ENCODE measurements around the gene MACO1. TPM values are rescaled to one million over a fixed set of nuclear protein-coding genes. Genes with fewer than 3 reads are reported as not detected.

The MACO1 gene
- total and polyA plus RNA-seq, 9 of the 15 experiments (the other 6 are each of a cell fraction or from before 2014, with no cell fraction given): 4.6 to 28.4 (median 21.7) TPM

DNA sequence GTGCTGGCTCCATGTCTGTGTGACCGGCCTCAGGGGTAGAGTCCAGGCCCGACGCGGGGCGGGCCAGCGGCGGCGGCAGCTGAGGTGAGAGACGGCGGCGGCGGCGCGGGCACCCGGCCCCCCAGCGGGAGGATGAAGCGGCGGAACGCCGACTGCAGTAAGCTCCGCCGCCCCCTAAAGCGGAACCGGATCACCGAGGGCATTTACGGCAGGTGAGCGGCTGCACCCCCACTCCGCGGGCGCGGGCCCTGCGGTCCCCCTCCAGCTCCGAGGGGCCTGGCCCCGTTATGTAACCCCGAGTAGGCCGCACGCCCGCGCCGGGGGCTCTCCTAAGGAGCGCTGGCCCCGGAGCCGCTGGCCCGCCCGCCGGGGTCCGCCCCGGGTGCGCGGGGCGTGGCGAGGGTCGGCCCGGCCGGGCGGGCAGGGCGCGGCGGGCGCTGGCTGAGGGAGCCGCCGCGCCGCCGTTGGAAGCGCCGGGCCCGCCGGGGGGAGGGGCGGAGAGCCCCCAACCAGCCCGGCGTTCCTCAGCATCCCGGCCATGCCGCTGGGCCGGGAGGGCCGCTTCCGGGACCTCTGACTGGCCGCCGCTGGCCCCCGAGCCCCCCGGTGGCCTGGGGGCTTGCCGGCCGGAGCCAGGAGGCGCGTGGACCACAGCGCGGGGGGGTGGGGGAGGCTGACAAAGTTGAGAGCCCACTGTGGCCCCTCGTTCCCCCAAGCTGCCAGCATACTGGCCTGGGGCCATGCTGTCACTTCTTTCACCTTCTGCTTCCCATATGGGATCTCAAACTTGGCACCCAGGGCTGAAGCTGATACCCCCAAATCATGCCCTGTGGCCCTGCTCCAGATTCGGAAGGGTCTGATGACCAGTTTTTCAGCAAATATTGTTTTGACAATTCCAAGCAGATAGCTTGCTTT lies 527 bp downstream of the MACO1 start (continued):
- TF ChIP-seq, protein P1, sequence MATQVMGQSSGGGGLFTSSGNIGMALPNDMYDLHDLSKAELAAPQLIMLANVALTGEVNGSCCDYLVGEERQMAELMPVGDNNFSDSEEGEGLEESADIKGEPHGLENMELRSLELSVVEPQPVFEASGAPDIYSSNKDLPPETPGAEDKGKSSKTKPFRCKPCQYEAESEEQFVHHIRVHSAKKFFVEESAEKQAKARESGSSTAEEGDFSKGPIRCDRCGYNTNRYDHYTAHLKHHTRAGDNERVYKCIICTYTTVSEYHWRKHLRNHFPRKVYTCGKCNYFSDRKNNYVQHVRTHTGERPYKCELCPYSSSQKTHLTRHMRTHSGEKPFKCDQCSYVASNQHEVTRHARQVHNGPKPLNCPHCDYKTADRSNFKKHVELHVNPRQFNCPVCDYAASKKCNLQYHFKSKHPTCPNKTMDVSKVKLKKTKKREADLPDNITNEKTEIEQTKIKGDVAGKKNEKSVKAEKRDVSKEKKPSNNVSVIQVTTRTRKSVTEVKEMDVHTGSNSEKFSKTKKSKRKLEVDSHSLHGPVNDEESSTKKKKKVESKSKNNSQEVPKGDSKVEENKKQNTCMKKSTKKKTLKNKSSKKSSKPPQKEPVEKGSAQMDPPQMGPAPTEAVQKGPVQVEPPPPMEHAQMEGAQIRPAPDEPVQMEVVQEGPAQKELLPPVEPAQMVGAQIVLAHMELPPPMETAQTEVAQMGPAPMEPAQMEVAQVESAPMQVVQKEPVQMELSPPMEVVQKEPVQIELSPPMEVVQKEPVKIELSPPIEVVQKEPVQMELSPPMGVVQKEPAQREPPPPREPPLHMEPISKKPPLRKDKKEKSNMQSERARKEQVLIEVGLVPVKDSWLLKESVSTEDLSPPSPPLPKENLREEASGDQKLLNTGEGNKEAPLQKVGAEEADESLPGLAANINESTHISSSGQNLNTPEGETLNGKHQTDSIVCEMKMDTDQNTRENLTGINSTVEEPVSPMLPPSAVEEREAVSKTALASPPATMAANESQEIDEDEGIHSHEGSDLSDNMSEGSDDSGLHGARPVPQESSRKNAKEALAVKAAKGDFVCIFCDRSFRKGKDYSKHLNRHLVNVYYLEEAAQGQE (IDR thresholded peaks at IDR 0.05; ENCODE audit: borderline replicate concordance): no peak
- TF ChIP-seq, protein P1 (CRISPR knock-in tag; IDR thresholded peaks at IDR 0.05; ENCODE audit: low read depth): no peak
- TF ChIP-seq JUND (IDR thresholded peaks at IDR 0.05; ENCODE audit: borderline replicate concordance, low read depth, low read length) (no peak), JUND (tag; IDR thresholded peaks at IDR 0.05; ENCODE audit: borderline replicate concordance, low read depth, low read length) (no peak), ILF3 (IDR thresholded peaks at IDR 0.05; ENCODE audit: borderline replicate concordance) (no peak), HNRNPK (IDR thresholded peaks at IDR 0.05; ENCODE audit: low read depth, low read length, poor library complexity, severe bottlenecking) (no peak), ZNF444 (CRISPR knock-in tag; IDR thresholded peaks at IDR 0.05) (0 out of 2 replicates have a peak, but pooled peaks have one; percentile 44), TCF3 (CRISPR knock-in tag; IDR thresholded peaks at IDR 0.05) (0 out of 2 replicates have a peak, but pooled peaks have one; percentile 8), POLR2B (IDR thresholded peaks at IDR 0.05; ENCODE audit: low read depth, partially characterized antibody) (no peak), POU5F1 (IDR thresholded peaks at IDR 0.05; ENCODE audit: borderline replicate concordance, low read depth, low read length, partially characterized antibody) (no peak), ZNF274 (IDR thresholded peaks at IDR 0.05; ENCODE audit: borderline replicate concordance, low read depth, low read length) (no peak), ZNF316 (IDR thresholded peaks at IDR 0.05) (no peak)
- TF ChIP-seq, protein P2, sequence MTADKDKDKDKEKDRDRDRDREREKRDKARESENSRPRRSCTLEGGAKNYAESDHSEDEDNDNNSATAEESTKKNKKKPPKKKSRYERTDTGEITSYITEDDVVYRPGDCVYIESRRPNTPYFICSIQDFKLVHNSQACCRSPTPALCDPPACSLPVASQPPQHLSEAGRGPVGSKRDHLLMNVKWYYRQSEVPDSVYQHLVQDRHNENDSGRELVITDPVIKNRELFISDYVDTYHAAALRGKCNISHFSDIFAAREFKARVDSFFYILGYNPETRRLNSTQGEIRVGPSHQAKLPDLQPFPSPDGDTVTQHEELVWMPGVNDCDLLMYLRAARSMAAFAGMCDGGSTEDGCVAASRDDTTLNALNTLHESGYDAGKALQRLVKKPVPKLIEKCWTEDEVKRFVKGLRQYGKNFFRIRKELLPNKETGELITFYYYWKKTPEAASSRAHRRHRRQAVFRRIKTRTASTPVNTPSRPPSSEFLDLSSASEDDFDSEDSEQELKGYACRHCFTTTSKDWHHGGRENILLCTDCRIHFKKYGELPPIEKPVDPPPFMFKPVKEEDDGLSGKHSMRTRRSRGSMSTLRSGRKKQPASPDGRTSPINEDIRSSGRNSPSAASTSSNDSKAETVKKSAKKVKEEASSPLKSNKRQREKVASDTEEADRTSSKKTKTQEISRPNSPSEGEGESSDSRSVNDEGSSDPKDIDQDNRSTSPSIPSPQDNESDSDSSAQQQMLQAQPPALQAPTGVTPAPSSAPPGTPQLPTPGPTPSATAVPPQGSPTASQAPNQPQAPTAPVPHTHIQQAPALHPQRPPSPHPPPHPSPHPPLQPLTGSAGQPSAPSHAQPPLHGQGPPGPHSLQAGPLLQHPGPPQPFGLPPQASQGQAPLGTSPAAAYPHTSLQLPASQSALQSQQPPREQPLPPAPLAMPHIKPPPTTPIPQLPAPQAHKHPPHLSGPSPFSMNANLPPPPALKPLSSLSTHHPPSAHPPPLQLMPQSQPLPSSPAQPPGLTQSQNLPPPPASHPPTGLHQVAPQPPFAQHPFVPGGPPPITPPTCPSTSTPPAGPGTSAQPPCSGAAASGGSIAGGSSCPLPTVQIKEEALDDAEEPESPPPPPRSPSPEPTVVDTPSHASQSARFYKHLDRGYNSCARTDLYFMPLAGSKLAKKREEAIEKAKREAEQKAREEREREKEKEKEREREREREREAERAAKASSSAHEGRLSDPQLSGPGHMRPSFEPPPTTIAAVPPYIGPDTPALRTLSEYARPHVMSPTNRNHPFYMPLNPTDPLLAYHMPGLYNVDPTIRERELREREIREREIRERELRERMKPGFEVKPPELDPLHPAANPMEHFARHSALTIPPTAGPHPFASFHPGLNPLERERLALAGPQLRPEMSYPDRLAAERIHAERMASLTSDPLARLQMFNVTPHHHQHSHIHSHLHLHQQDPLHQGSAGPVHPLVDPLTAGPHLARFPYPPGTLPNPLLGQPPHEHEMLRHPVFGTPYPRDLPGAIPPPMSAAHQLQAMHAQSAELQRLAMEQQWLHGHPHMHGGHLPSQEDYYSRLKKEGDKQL (CRISPR knock-in tag; IDR thresholded peaks at IDR 0.05; ENCODE audit: borderline replicate concordance): no peak

Data from K562 (cell line).